ENCODE data around the gene MAP2K2. TPM values are rescaled to one million over a fixed set of nuclear protein-coding genes. Genes with fewer than 3 reads are reported as not detected.

MAP2K2 gene
- total and polyA plus RNA-seq, 10 donors: 95.3 to 165 (median 116) TPM

GRCh38 chr19:4113398-4114088, 10.4 kb downstream of the MAP2K2 start:
- TF ChIP-seq POLR2A (IDR thresholded peaks at IDR 0.05) (no peak), POLR2AphosphoS5 (IDR thresholded peaks at IDR 0.05) (no peak), CTCF (IDR thresholded peaks at IDR 0.05 in 8 of 11, conservative IDR thresholded peaks at IDR 0.05 in 3 of 11) (no peak)
- no peaks in the 10 kb centered on the region for H3K27me3 ChIP-seq (replicated peaks in 1 of 7)
- DNase-seq: no peak
- no peak overlapping the region for H3K4me3 ChIP-seq
- intact Hi-C loops (cut with DNase I; ENCODE audit: low total_unique reads): loop anchor here (10.0 kb wide), 1 partner anchor 49 kb away; the partner anchor contains the start of gene ZBTB7A
- WGBS, 5 donors: 91 to 94% (median 92%) methylated on average over 20 to 22 of the region's 22 CpGs
- H3K4me1 ChIP-seq: peaks cover 16 to 91% (median 43%) of the 10 kb centered on the region in 6 donors
- H3K36me3 ChIP-seq: peaks cover 0 to 100% (median 65%) of the 10 kb centered on the region in 6 donors
- no peaks in the 10 kb centered on the region for H3K9me3 ChIP-seq
- H3K27ac ChIP-seq: no peak overlapping the region

GRCh38 chr19:4112367-4112766, 11.6 kb downstream of the MAP2K2 start:
- Histone ChIP-seq H3K4me3 (no peak overlapping the region), H3K36me3 (peaks cover 0 to 100% (median 60%) of the 10 kb centered on the region in 6 donors), H3K4me1 (peaks cover 16 to 93% (median 50%) of the 10 kb centered on the region in 6 donors), H3K27ac (peak overlapping the region in 1 of 8 donors; percentile 38), H3K27me3 (replicated peaks in 1 of 7) (no peaks in the 10 kb centered on the region), H3K9me3 (no peaks in the 10 kb centered on the region)
- no peak for TF ChIP-seq POLR2A (IDR thresholded peaks at IDR 0.05)
- TF ChIP-seq POLR2AphosphoS5 (IDR thresholded peaks at IDR 0.05): peak in 2 of 3 donors; percentile 23 to 52
- 91 to 94% (median 93%) methylated on average over 14 to 17 of the region's 17 CpGs for WGBS, 5 donors
- intact Hi-C loops (cut with DNase I; ENCODE audit: low total_unique reads): loop anchor here (10.0 kb wide), 1 partner anchor 48 kb away; the partner anchor contains the start of gene ZBTB7A
- no peak for DNase-seq

GRCh38 chr19:4109626-4109945, 14.3 kb downstream of the MAP2K2 start:
- TF ChIP-seq POLR2A (IDR thresholded peaks at IDR 0.05): no peak
- no peak for TF ChIP-seq CTCF (IDR thresholded peaks at IDR 0.05 in 8 of 11, conservative IDR thresholded peaks at IDR 0.05 in 3 of 11)
- TF ChIP-seq POLR2AphosphoS5 (IDR thresholded peaks at IDR 0.05): no peak
- H3K27me3 ChIP-seq (replicated peaks in 1 of 7): no peaks in the 10 kb centered on the region
- no peak for DNase-seq
- intact Hi-C loops (cut with DNase I; ENCODE audit: low total_unique reads): no loop called here
- peaks cover 0 to 100% (median 51%) of the 10 kb centered on the region in 6 donors for H3K36me3 ChIP-seq
- H3K9me3 ChIP-seq: no peaks in the 10 kb centered on the region
- H3K4me1 ChIP-seq: peaks cover 8 to 88% (median 39%) of the 10 kb centered on the region in 6 donors
- H3K27ac ChIP-seq: peak overlapping the region; percentile 37 to 92 (median 84)
- 84 to 94% (median 87%) methylated on average over 6 of the region's 6 CpGs for WGBS, 5 donors
- peak overlapping the region in 1 of 8 donors; percentile 24 for H3K4me3 ChIP-seq

- DNase-seq: peak; percentile 93
- peak overlapping the region in 2 of 8 donors; percentile 3 to 24 for H3K4me3 ChIP-seq
- H3K27ac ChIP-seq: peak overlapping the region; percentile 51 to 92 (median 84)
- peaks cover 0 to 100% (median 48%) of the 10 kb centered on the region in 6 donors for H3K36me3 ChIP-seq
- TF ChIP-seq POLR2A (IDR thresholded peaks at IDR 0.05) (peak in 1 of 3 donors; percentile 8), POLR2AphosphoS5 (IDR thresholded peaks at IDR 0.05) (peak; percentile 84 to 88 (median 86)), CTCF (IDR thresholded peaks at IDR 0.05 in 8 of 11, conservative IDR thresholded peaks at IDR 0.05 in 3 of 11) (no peak)
- H3K9me3 ChIP-seq: no peaks in the 10 kb centered on the region
- H3K27me3 ChIP-seq (replicated peaks in 1 of 7): no peaks in the 10 kb centered on the region
- intact Hi-C loops (cut with DNase I; ENCODE audit: low total_unique reads): no loop called here
- 28 to 53% (median 33%) methylated on average over 34 to 35 of the region's 35 CpGs for WGBS, 5 donors
- H3K4me1 ChIP-seq: peaks cover 8 to 88% (median 36%) of the 10 kb centered on the region in 6 donors
These were observed 14.9 kb downstream of the MAP2K2 start for GRCh38 chr19:4108767-4109625.
